PC-9 (cell line): ENCODE data around the gene BTN3A1.

Experiments
- CTCF ChIP-seq: fragments of 200-600 bp; sonication (generic); conservative IDR thresholded peaks from 2 replicates; pipeline ENCODE4 v1.6.1; 2017; ENCODE audit warnings: mixed run types, antibody characterized with exemption, mild to moderate bottlenecking, moderate library complexity
- EZH2 ChIP-seq: fragments of 200-600 bp; sonication (generic); IDR thresholded peaks from 2 replicates; pipeline ENCODE4 v1.8.0; 2017; ENCODE audit warnings: antibody characterized with exemption, low read depth

- TF ChIP-seq CTCF (no peak), EZH2 (no peak)
Measured at GRCh38 chr6:26372308-26373144, 29.5 kb upstream of the BTN3A1 start.
